Endodermal cell (in vitro differentiated cells): ENCODE results near the gene CAMK2D. TPM values are rescaled to one million over a fixed set of nuclear protein-coding genes. Genes with fewer than 3 reads are reported as not detected.
A peak's percentile ranks its signal among the peaks of the same experiment; 100 is the strongest.

Experiments
- DNase-seq: peaks from one replicate; pipeline ENCODE4 v3.0.0-alpha.2; 2017
- H3K27ac ChIP-seq: 2 replicates; pipeline ENCODE4 v1.5.1; 2013; ENCODE audit warnings: mild to moderate bottlenecking, low read depth, low read length, moderate library complexity
- H3K27me3 ChIP-seq: 2 replicates; pipeline ENCODE4 v1.6.1; 2013; ENCODE audit warnings: mild to moderate bottlenecking, low read length, moderate library complexity; ENCODE audit not compliant: insufficient read depth, control insufficient read depth, poor library complexity, severe bottlenecking
- H3K36me3 ChIP-seq: 2 replicates; pipeline ENCODE4 v1.7.0; 2013; ENCODE audit warnings: mild to moderate bottlenecking, low read length, moderate library complexity; ENCODE audit not compliant: control insufficient read depth, insufficient read depth
- H3K4me1 ChIP-seq: one replicate; pipeline ENCODE4 v1.7.0; 2013; ENCODE audit warnings: low read length; ENCODE audit not compliant: control insufficient read depth, insufficient read depth
- H3K4me3 ChIP-seq: 2 replicates; pipeline ENCODE4 v1.5.1; 2013; ENCODE audit warnings: mild to moderate bottlenecking, low read length, moderate library complexity
- H3K9ac ChIP-seq: 2 replicates; pipeline ENCODE4 v1.6.1; 2013; ENCODE audit warnings: mild to moderate bottlenecking, low read length, moderate library complexity; ENCODE audit not compliant: poor library complexity, severe bottlenecking; ENCODE audit errors: extremely low read depth
- H3K9me3 ChIP-seq: 2 replicates; pipeline ENCODE4 v1.6.1; 2013; ENCODE audit warnings: mild to moderate bottlenecking, low read length, moderate library complexity; ENCODE audit not compliant: control insufficient read depth
- H3K27ac Mint-ChIP-seq: 2 replicates; pipeline ENCODE4 v1.8.0; 2020; ENCODE audit warnings: mixed read lengths
- H3K27me3 Mint-ChIP-seq: 2 replicates; pipeline ENCODE4 v1.8.0; 2021; ENCODE audit warnings: mild to moderate bottlenecking, mixed read lengths; ENCODE audit not compliant: insufficient read depth
- H3K36me3 Mint-ChIP-seq: 2 replicates; pipeline ENCODE4 v1.8.0; 2020; ENCODE audit warnings: low read depth, mixed read lengths
- H3K4me1 Mint-ChIP-seq: 2 replicates; pipeline ENCODE4 v1.8.0; 2020; ENCODE audit warnings: mixed read lengths
- H3K4me3 Mint-ChIP-seq: 2 replicates; pipeline ENCODE4 v1.8.0; 2020; ENCODE audit warnings: mild to moderate bottlenecking, moderate library complexity, mixed read lengths
- H3K9me3 Mint-ChIP-seq: 2 replicates; pipeline ENCODE4 v1.8.0; 2020; ENCODE audit warnings: mild to moderate bottlenecking, mixed read lengths
- WGBS, 2 experiments: methylation state at CpG; one replicate each; pipeline versions ENCODE4 v1.1.5 to v1.1.7; 2013; ENCODE audit warnings: missing lambda C conversion rate in 2 of 2, mixed read lengths in 1 of 2; ENCODE audit not compliant: insufficient coverage in 1 of 2, insufficient read length in 1 of 2; 5-methylcytosine and 5-hydroxymethylcytosine counted together
- total RNA-seq, 2 donors: library from RNA; stranded (reverse); fragmentation: NEBNext Ultra II Directional in 1 of 2; extraction: Animal tissue kit (Norgen Biotek cat#: 25700) in 1 of 2; gene quantifications; 2 replicates in 1 of 2; 3 replicates in 1 of 2; pipeline ENCODE4 v1.2.1, GENCODE V29; 2021
- TF ChIP-seq, protein P1 (sequence below): fragments of 200-600 bp; sonication (generic); conservative IDR thresholded peaks from 2 replicates; pipeline ENCODE4 v1.5.0; 2021; ENCODE audit warnings: antibody characterized with exemption, mild to moderate bottlenecking

CAMK2D gene
- total RNA-seq, 2 donors from 2014 or later = 91.1 to 120 TPM

DNA sequence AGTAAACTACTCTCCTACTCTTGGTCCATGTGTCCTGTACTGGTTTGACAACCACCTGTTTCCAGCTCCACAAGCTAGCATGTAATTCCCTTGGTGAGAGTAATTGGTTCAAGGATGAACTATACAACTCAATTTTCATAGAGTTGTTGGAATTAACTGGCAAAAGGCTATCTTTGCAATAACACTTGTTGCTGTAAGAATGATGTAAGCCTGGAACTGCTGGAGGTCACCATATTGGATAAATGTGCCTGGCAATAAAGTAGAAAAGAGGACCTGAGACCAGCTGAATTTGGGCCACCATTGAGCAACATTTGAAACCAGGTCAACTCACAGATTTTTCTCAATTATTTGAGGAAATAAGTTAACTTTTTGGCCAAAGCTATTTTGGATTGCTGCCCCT is 175.5 kb downstream of the CAMK2D start:
- Mint-ChIP-seq H3K27ac (peak overlapping the region; percentile 4), H3K9me3 (no peaks in the 10 kb centered on the region), H3K4me1 (peaks cover 24% of the 10 kb centered on the region), H3K36me3 (no peaks in the 10 kb centered on the region), H3K4me3 (no peak overlapping the region), H3K27me3 (no peaks in the 10 kb centered on the region)
- Histone ChIP-seq H3K9me3 (no peaks in the 10 kb centered on the region), H3K27ac (no peak overlapping the region), H3K9ac (no peak overlapping the region), H3K36me3 (no peaks in the 10 kb centered on the region), H3K4me3 (no peak overlapping the region), H3K27me3 (no peaks in the 10 kb centered on the region), H3K4me1 (peaks cover 5% of the 10 kb centered on the region)
- no peak for DNase-seq
- TF ChIP-seq, protein P1, sequence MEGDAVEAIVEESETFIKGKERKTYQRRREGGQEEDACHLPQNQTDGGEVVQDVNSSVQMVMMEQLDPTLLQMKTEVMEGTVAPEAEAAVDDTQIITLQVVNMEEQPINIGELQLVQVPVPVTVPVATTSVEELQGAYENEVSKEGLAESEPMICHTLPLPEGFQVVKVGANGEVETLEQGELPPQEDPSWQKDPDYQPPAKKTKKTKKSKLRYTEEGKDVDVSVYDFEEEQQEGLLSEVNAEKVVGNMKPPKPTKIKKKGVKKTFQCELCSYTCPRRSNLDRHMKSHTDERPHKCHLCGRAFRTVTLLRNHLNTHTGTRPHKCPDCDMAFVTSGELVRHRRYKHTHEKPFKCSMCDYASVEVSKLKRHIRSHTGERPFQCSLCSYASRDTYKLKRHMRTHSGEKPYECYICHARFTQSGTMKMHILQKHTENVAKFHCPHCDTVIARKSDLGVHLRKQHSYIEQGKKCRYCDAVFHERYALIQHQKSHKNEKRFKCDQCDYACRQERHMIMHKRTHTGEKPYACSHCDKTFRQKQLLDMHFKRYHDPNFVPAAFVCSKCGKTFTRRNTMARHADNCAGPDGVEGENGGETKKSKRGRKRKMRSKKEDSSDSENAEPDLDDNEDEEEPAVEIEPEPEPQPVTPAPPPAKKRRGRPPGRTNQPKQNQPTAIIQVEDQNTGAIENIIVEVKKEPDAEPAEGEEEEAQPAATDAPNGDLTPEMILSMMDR = no peak

DNA sequence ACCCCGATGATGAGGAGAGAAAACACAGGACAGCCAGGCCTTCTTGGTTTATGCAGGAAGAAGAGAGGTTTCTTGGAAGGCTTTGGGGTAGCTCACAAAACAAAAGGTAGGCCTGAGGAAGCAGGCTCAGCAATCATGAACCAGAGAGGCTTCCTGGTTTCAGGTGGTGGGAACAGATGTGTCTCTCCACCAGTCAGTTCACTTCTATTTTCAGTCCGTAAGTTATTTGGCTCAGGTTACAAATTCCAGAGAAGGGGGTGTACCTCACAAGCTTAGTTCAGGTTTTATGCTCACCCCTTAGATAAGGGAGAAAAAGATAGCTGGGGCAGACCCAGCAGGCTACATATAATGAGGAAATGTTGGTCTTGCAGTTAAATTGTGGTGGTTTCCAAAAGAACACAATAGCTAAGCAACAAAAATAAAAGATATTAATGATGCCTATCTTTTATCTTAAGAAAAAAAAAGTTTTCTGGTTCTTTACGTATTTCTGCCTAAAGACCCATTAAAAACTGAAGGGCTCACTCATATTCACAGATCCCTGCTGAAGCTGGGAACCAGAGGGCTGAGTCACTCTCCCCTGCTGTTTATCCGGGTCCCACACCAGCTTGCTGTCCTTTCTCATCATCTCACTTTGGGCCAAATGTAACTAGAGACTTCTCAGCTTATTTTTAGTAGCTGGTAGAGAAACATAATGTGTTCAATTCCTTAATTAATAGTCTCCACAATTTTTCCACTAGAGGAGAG is 177.0 kb downstream of the CAMK2D start:
- Mint-ChIP-seq H3K36me3 (peaks cover 4% of the 10 kb centered on the region), H3K9me3 (no peaks in the 10 kb centered on the region), H3K4me1 (peaks cover 24% of the 10 kb centered on the region), H3K4me3 (peak overlapping the region; percentile 22), H3K27ac (peak overlapping the region; percentile 96), H3K27me3 (no peaks in the 10 kb centered on the region)
- Histone ChIP-seq H3K9ac (peak overlapping the region; percentile 56), H3K4me3 (peak overlapping the region; percentile 0), H3K27ac (peak overlapping the region; percentile 46), H3K4me1 (peaks cover 5% of the 10 kb centered on the region), H3K9me3 (no peaks in the 10 kb centered on the region), H3K27me3 (no peaks in the 10 kb centered on the region), H3K36me3 (no peaks in the 10 kb centered on the region)
- DNase-seq = peak; percentile 89
- TF ChIP-seq, protein P1 = no peak
- 24 to 30% methylated on average over 2 to 4 of the region's 4 CpGs for WGBS, 2 experiments

DNA sequence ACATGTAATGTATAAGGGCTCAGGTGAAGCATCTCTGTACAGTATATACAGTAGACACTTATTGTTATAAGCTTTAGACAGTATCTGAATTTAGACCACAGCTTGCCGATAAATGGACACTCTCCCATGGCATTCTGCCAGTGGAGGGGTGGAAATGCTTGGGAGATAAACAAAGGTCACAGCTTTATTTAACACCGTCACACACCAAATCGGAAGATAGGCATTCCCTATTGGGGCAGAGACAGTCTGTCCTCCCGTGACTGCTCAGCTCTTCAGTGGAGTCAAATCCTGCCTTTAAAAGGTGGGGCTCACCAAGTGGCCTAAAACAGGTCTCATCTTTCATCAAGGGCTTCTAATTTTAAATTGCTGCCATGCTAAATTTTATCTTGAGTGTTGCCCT is 178.8 kb downstream of the CAMK2D start:
- H3K27ac ChIP-seq = no peak overlapping the region
- WGBS, 2 experiments = 98 to 100% methylated on average over 3 to 4 of the region's 4 CpGs
- H3K27ac Mint-ChIP-seq = no peak overlapping the region

More for the DNA sequence above, 178.8 kb downstream of the CAMK2D start:
- Mint-ChIP-seq H3K4me1 (peaks cover 24% of the 10 kb centered on the region), H3K36me3 (peaks cover 4% of the 10 kb centered on the region), H3K27me3 (no peaks in the 10 kb centered on the region), H3K4me3 (no peak overlapping the region), H3K9me3 (no peaks in the 10 kb centered on the region)
- no peaks in the 10 kb centered on the region for H3K9me3 ChIP-seq
- DNase-seq = no peak
- no peak overlapping the region for H3K4me3 ChIP-seq
- no peak overlapping the region for H3K9ac ChIP-seq
- H3K27me3 ChIP-seq = no peaks in the 10 kb centered on the region
- H3K36me3 ChIP-seq = no peaks in the 10 kb centered on the region
- peaks cover 5% of the 10 kb centered on the region for H3K4me1 ChIP-seq
- TF ChIP-seq, protein P1 = no peak
